GM23338 (cell line): ENCODE data around the gene FABP6. TPM values are rescaled to one million over a fixed set of nuclear protein-coding genes. Genes with fewer than 3 reads are reported as not detected.
A peak's percentile ranks its signal among the peaks of the same experiment; 100 is the strongest.

Experiments
- ATAC-seq: fragments of 200-7000 bp; cut with Tn5 transposase; 3 replicates; pipeline ENCODE4 v1.9.1; 2020
- DNase-seq: peaks from one replicate; pipeline ENCODE4 v3.0.0-alpha.2; 2015; ENCODE audit warnings: low spot score
- H2AFZ ChIP-seq: fragments of 200-600 bp; sonication (generic); 2 replicates; pipeline ENCODE4 v1.8.0; 2016; ENCODE audit warnings: antibody characterized with exemption, mild to moderate bottlenecking, moderate library complexity
- H3F3A ChIP-seq: fragments of 200-600 bp; sonication (generic); replicated peaks from 2 replicates; pipeline ENCODE4 v1.8.0; 2017; ENCODE audit warnings: antibody characterized with exemption, mixed run types, low read depth
- H3K27ac ChIP-seq: fragments of 200-600 bp; sonication (generic); 2 replicates; pipeline ENCODE4 v1.6.1; 2016; ENCODE audit warnings: low read depth
- H3K27me3 ChIP-seq: fragments of 200-600 bp; sonication (generic); 2 replicates; pipeline ENCODE4 v1.8.0; 2016; ENCODE audit warnings: mild to moderate bottlenecking, mixed run types, moderate library complexity; ENCODE audit not compliant: insufficient read depth
- H3K36me3 ChIP-seq: fragments of 200-600 bp; sonication (generic); 2 replicates; pipeline ENCODE4 v1.8.0; 2016; ENCODE audit warnings: mild to moderate bottlenecking; ENCODE audit not compliant: insufficient read depth
- H3K4me1 ChIP-seq: fragments of 200-600 bp; sonication (generic); 2 replicates; pipeline ENCODE4 v1.8.0; 2016; ENCODE audit warnings: mild to moderate bottlenecking, moderate library complexity; ENCODE audit not compliant: insufficient read depth
- H3K4me2 ChIP-seq: fragments of 200-600 bp; sonication (generic); 2 replicates; pipeline ENCODE4 v1.7.1; 2017; ENCODE audit warnings: mixed run types
- H3K4me3 ChIP-seq: fragments of 200-600 bp; sonication (generic); 2 replicates; pipeline ENCODE4 v1.6.1; 2016; ENCODE audit warnings: mixed run types
- H3K79me2 ChIP-seq: fragments of 200-600 bp; sonication (generic); replicated peaks from 2 replicates; pipeline ENCODE4 v1.8.0; 2017; ENCODE audit warnings: mild to moderate bottlenecking; ENCODE audit not compliant: insufficient read depth
- H3K9me2 ChIP-seq: fragments of 200-600 bp; sonication (generic); 2 replicates; pipeline ENCODE4 v1.8.0; 2017; ENCODE audit not compliant: insufficient read depth
- H4K20me1 ChIP-seq: fragments of 200-600 bp; sonication (generic); replicated peaks from 2 replicates; pipeline ENCODE4 v1.8.0; 2017; ENCODE audit warnings: mild to moderate bottlenecking; ENCODE audit not compliant: insufficient read depth
- H3K27ac Mint-ChIP-seq: 2 replicates; pipeline ENCODE4 v1.8.0; 2020; ENCODE audit warnings: inconsistent platforms, mild to moderate bottlenecking, moderate library complexity, mixed read lengths
- H3K27me3 Mint-ChIP-seq: 3 replicates; pipeline ENCODE4 v1.8.0; 2022; ENCODE audit warnings: low read depth, mild to moderate bottlenecking, moderate library complexity, mixed read lengths, inconsistent platforms; ENCODE audit not compliant: insufficient read depth, poor library complexity
- H3K36me3 Mint-ChIP-seq: 3 replicates; pipeline ENCODE4 v1.8.0; 2021; ENCODE audit warnings: low read depth, mild to moderate bottlenecking, inconsistent platforms, moderate library complexity, mixed read lengths
- H3K4me1 Mint-ChIP-seq: 3 replicates; pipeline ENCODE4 v1.8.0; 2020; ENCODE audit warnings: mild to moderate bottlenecking, inconsistent platforms, mixed read lengths
- H3K4me3 Mint-ChIP-seq: 3 replicates; pipeline ENCODE4 v1.8.0; 2021; ENCODE audit warnings: moderate library complexity, mild to moderate bottlenecking, inconsistent platforms, mixed read lengths
- H3K9me3 Mint-ChIP-seq: 3 replicates; pipeline ENCODE4 v1.8.0; 2020; ENCODE audit warnings: moderate library complexity, mild to moderate bottlenecking, inconsistent platforms, mixed read lengths
- CREB1 ChIP-seq: fragments of 250-450 bp; sonication (Bioruptor Pico); IDR thresholded peaks from 2 replicates; pipeline ENCODE4 v1.5.0; 2020; ENCODE audit warnings: low read depth, mild to moderate bottlenecking, moderate library complexity
- CTCF ChIP-seq, 2 experiments: fragments of 200-600 bp in 1 of 2; sonication (generic) in 1 of 2; conservative IDR thresholded peaks; 2 replicates each; pipeline versions ENCODE4 v1.5.1 to v1.6.1; 2016 to 2017; ENCODE audit warnings: antibody characterized with exemption in 2 of 2, low read depth in 2 of 2, mild to moderate bottlenecking in 2 of 2, moderate library complexity in 1 of 2
- ETS1 ChIP-seq: IDR thresholded peaks from 2 replicates; pipeline ENCODE4 v1.6.1; 2016; ENCODE audit warnings: antibody characterized with exemption
- EZH2 ChIP-seq: fragments of 200-600 bp; sonication (generic); IDR thresholded peaks from one replicate; pipeline ENCODE4 v1.8.0; 2017; ENCODE audit warnings: antibody characterized with exemption, mild to moderate bottlenecking, low read depth; ENCODE audit not compliant: unreplicated experiment
- EZH2phosphoT487 ChIP-seq: fragments of 200-600 bp; sonication (generic); IDR thresholded peaks from one replicate; pipeline ENCODE4 v1.8.1; 2018; ENCODE audit warnings: antibody characterized with exemption; ENCODE audit not compliant: unreplicated experiment
- JUNB ChIP-seq: IDR thresholded peaks from one replicate; pipeline ENCODE4 v1.6.1; 2016; ENCODE audit warnings: antibody characterized with exemption; ENCODE audit not compliant: unreplicated experiment
- NANOG ChIP-seq: IDR thresholded peaks from 2 replicates; pipeline ENCODE4 v1.6.1; 2016; ENCODE audit warnings: antibody characterized with exemption, borderline replicate concordance
- POLR2AphosphoS5 ChIP-seq: IDR thresholded peaks from 2 replicates; pipeline ENCODE4 v1.6.1; 2016; ENCODE audit warnings: antibody characterized with exemption, low read depth
- STAT1 ChIP-seq: IDR thresholded peaks from one replicate; pipeline ENCODE4 v1.6.1; 2016; ENCODE audit warnings: antibody characterized with exemption; ENCODE audit not compliant: unreplicated experiment
- ZNF114 ChIP-seq: fragments of 250-450 bp; sonication (Bioruptor Pico); IDR thresholded peaks from 2 replicates; pipeline ENCODE4 v1.5.0; 2020; ENCODE audit warnings: mild to moderate bottlenecking, moderate library complexity
- ZNF331 ChIP-seq: fragments of 250-450 bp; sonication (Bioruptor Pico); IDR thresholded peaks from 2 replicates; pipeline ENCODE4 v1.5.0; 2020; ENCODE audit warnings: low read depth, mild to moderate bottlenecking, moderate library complexity
- ZNF462 ChIP-seq: fragments of 250-450 bp; sonication (Bioruptor Pico); IDR thresholded peaks from 2 replicates; pipeline ENCODE4 v1.5.0; 2020; ENCODE audit warnings: mild to moderate bottlenecking, moderate library complexity
- polyA plus RNA-seq: library from polyadenylated mRNA; unstranded; fragments of >200 nt; fragmentation: Nextera tagmentation; extraction: Ambion mirVana; gene quantifications from 2 replicates; pipeline ENCODE4 v1.2.1, GENCODE V29; 2016
- total RNA-seq: library from RNA; depleted of rRNA; stranded (reverse); fragments of >200 nt; shearing (Covaris generic); gene quantifications from 2 replicates; pipeline ENCODE4 v1.2.3, GENCODE V29; 2014
- TF ChIP-seq, protein P1 (sequence below): IDR thresholded peaks from one replicate; pipeline ENCODE4 v1.6.1; 2018; ENCODE audit warnings: antibody characterized with exemption; ENCODE audit not compliant: unreplicated experiment

The FABP6 gene
- total and polyA plus RNA-seq, 2 experiments from 2014 or later, result 2.2 to 7.5 TPM

- H3K27me3 Mint-ChIP-seq, result no peaks in the 10 kb centered on the region
- Histone ChIP-seq H3K27ac (peak overlapping the region; percentile 60; the same call in 1 of the 2 replicates), H3K27me3 (no peaks in the 10 kb centered on the region), H3K79me2 (peaks cover 9% of the 10 kb centered on the region; the same call in 1 of the 2 replicates), H2AFZ (no peak overlapping the region), H4K20me1 (0 out of 2 replicates have a peak, but pooled peaks cover under 1% of the 10 kb centered on the region), H3K4me1 (peaks cover 43% of the 10 kb centered on the region), H3K36me3 (peaks cover 4% of the 10 kb centered on the region; the same call in 1 of the 2 replicates), H3K9me2 (no peaks in the 10 kb centered on the region), H3K4me2 (peak overlapping the region; percentile 64; the same call in 1 of the 2 replicates), H3K4me3 (no peak overlapping the region), H3F3A (peaks cover 17% of the 10 kb centered on the region)
- TF ChIP-seq JUNB, result no peak
- no peak for TF ChIP-seq ETS1
- TF ChIP-seq, protein P1, sequence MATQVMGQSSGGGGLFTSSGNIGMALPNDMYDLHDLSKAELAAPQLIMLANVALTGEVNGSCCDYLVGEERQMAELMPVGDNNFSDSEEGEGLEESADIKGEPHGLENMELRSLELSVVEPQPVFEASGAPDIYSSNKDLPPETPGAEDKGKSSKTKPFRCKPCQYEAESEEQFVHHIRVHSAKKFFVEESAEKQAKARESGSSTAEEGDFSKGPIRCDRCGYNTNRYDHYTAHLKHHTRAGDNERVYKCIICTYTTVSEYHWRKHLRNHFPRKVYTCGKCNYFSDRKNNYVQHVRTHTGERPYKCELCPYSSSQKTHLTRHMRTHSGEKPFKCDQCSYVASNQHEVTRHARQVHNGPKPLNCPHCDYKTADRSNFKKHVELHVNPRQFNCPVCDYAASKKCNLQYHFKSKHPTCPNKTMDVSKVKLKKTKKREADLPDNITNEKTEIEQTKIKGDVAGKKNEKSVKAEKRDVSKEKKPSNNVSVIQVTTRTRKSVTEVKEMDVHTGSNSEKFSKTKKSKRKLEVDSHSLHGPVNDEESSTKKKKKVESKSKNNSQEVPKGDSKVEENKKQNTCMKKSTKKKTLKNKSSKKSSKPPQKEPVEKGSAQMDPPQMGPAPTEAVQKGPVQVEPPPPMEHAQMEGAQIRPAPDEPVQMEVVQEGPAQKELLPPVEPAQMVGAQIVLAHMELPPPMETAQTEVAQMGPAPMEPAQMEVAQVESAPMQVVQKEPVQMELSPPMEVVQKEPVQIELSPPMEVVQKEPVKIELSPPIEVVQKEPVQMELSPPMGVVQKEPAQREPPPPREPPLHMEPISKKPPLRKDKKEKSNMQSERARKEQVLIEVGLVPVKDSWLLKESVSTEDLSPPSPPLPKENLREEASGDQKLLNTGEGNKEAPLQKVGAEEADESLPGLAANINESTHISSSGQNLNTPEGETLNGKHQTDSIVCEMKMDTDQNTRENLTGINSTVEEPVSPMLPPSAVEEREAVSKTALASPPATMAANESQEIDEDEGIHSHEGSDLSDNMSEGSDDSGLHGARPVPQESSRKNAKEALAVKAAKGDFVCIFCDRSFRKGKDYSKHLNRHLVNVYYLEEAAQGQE, result no peak
- TF ChIP-seq ZNF462, result no peak
- TF ChIP-seq STAT1, result no peak
- TF ChIP-seq CTCF (conservative IDR thresholded peaks at IDR 0.05; ENCODE audit: low read depth in 2 of 2), result no peak
- TF ChIP-seq ZNF114 (CRISPR knock-in tag), result no peak
- TF ChIP-seq POLR2AphosphoS5, result no peak
- no peak for TF ChIP-seq EZH2
- no peak for TF ChIP-seq EZH2phosphoT487
- TF ChIP-seq NANOG, result no peak
- no peak for TF ChIP-seq CREB1 (CRISPR knock-in tag)
- no peak for TF ChIP-seq ZNF331 (CRISPR knock-in tag)
- peaks cover 30% of the 10 kb centered on the region for H3K36me3 Mint-ChIP-seq
- ATAC-seq (no peak), DNase-seq (no peak)
- H3K9me3 Mint-ChIP-seq, result no peaks in the 10 kb centered on the region
- H3K4me3 Mint-ChIP-seq, result no peak overlapping the region; the same call in 2 of the 3 replicates
- peak overlapping the region; percentile 87 for H3K27ac Mint-ChIP-seq
- H3K4me1 Mint-ChIP-seq, result peaks cover 58% of the 10 kb centered on the region
Measured at GRCh38 chr5:160270704-160271103, 41.4 kb downstream of the FABP6 start.
